NCI-H510A (cell line): Measurements from ENCODE around the gene MAFG.
A peak's percentile ranks its signal among the peaks of the same experiment; 100 is the strongest.

ENCODE experiments used
- DNase-seq: peaks from one replicate; lab custom pipeline; 2025; lab: John Stamatoyannopoulos, UW

The MAFG gene

GRCh38 chr17:81927653-81928543 is at the start of gene MAFG:
MAFG (minus strand) TSS chr17:81927735; CDS start chr17:81923185, 4,550 bp downstream.
- peak; percentile 90 for DNase-seq

DNA sequence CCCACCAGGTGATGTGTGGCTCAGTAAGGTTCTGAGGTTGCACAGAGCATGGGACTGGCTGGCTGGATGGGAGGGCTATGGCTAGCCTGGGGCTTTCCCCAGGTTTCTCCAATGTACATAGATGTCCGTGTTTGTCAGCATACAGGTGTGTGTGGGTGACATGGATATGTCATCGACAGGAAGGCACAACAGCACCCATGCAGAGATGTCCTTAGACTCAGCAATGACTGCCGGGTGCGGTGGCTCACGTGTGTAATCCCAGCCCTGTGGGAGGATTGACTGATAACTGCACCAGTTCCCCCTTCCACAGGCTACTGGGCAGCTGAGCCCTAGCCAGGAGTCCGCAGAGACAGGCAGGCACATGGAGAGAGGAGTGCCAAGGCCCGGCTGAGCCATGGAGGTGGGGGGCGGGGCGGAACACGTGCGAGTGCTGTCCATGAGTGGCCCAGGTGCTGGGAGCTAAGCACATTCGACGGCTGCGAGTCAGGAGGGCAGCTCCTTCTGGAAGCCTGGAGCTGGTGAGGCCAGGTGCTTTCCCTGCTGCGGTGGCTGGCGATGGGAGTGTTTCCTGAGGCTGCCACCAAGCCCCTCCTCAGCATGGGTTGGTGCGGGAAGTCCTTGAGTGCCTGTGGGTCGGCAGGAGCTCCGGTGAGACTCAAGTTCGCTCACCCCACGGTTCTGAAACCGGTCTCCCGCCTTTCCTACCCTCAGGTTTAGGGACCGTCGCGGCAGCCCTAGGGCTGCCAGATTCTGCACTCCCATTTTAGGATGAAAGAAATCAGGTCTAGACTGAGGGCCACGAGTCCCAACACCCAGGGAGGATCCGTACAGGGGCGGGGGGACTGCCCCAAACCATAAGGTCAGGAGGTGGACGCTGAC is 49.0 kb upstream of the MAFG start:
- peak; percentile 89 for DNase-seq

- no peak for DNase-seq
Measured at GRCh38 chr17:81973432-81973831, 45.9 kb upstream of the MAFG start.

DNA sequence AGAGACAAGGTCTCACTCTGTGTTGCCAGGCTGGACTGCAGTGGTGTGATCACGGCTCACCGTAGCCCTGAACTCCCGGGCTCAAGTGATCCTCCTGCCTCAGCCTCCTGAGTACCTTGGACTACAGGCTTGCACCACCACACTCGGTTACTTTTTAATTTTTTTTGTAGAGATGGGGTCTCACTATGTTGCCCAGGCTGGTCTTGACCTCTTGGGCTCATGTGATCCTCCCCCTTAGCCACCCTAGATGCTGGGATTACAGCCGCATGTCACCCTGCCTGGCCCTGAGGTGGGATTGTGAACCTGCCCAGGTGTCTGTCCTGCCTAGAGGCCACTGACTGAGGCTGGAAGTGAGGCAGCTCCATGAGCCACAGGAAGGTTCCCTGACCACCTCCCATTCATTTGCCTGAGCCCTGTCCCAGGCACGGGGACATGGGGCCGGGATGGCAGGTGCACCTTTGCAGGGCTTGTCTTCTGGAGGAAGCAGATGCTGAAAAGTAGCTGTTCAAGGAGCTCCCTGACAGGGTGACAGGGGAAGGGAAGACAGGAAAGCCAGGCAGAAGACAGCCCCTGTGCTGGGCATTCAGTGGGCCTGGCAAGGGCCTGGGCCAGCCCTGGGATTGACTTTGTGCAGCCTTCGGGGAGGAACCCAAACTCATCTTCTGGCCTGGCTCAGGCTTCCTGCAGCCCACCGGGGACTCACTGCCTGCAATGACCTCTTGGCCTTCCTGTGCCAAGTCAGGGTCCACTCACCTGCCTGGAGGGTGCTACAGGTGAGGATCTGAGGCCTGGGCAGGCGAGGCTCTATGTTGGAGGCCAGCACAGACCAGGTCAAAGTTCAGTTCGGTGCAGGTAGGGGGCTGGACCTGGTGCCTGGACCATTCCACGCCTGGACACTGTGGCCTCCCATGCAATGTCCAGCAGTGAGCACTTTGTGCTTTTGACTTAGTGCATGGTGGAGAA is 41.6 kb upstream of the MAFG start:
- DNase-seq = no peak

DNA sequence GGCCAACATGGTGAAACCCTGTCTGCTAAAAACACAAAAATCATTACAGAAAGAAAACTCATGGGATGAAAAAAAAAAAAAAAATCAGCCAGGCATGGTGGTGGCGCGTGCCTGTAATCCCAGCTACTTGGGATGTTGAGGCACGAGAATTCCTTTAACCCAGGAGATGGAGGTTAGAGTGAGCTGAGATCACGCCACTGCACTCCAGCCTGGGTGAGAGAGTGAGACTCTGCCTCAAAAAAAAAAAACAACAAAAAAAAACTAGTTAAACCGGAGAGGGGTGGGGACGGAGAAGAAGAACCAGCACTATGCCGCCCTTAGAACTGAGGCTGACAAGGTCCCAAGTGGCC is 40.8 kb upstream of the MAFG start:
- DNase-seq = no peak

DNA sequence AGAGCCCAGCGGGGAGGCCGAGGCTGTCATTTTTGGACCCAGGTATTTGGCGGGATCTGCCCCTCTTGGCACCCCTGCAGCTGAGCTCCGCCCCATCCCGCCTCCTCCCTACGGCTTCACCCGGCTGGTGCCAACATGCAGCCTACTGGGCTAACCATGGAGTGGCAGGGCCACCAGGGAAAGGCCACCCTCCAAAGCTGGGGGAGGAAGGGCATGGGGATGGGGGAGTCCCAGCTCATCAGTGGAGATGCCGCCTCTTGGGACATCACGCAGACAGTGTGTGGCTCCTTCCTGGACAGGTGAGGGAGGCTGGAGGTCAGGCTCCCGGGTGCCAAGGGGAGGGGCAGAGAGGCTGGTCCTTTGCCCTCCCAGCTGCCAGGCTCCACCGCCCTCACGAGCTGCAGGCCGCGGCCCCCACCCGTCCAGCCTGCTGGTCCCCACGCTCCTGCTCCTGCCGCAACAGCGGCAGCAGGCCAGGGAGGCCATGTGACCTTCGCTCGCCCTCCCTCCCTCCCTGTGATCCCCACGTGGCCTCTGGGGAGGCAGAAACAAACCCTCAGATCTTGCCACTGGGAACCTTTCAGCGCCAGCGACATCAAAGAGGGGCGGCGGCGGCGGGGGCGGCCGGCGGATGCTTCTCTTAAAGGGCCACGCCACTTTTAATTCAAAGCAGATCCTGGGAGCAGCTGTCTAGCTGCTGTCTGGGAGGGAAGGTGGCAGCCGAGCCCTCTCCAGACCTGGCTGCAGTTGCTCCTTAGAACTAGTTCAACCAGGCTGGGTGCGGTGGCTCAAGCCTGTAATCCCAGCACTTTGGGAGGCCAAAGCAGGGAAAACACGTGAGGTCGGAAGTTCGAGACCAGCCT is 40.2 kb upstream of the MAFG start:
- peak; percentile 94 for DNase-seq

DNA sequence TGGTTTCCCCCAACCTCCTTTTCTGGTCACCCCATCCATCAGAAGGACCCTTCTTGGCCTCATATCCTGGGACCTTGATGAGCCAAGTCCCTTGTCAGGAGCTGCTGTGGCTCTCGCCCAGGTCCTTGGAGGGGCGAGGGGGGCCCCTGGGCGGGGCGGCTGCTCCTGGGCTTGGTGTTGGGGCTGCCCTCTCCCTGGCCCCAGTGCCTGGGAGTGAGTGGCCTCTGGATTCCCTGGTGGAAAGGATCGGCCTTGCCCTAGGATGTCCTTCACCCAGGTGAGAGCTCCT is 39.7 kb upstream of the MAFG start:
- no peak for DNase-seq

DNA sequence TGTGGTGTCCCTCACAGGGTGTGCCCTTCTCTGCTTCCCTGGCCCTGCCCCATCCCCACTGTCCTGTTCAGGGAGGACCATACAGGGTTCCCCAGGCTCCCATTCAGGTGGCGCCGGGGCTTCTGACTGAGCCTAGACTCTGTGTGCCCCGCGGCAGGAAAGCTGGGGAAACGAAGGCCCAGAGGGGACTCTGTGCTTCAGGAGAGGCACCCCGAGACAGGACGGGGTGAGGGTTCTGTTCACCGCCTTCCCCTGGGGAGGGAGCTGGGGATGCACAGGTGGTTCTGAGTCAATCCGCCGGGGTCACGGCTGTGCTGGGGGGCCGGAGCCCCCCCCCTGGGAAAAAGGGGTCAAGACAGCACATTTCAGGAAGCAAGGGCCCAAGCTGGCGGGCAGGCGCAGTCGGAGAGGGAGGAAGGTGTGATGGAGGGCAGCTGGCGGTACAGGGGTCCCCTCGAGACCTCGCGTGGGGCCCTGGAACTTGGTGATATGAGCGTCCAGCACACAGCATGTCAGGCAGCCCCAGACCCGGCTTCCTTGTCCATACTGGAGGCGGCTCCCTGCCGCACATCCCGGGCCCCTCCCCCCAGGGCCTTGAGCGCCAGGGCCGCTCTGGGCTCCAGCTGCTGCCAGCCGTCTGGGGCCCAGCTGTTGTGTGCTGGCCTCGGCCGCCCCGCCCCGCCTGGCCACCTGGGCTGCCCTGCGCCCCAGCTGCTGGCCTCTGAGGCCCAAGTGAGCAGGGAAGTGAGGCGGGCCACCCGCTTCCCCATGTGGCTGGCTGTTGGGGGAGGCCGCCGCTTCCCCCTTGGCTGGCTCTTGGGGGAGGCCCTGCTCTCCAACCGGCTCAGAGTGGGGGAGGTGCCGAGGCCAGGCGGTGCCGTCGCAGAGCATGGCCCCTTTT is 39.1 kb upstream of the MAFG start:
- DNase-seq = peak; percentile 94

GRCh38 chr17:81964081-81964849 is 36.7 kb upstream of the MAFG start:
- no peak for DNase-seq

GRCh38 chr17:81962499-81963441 is 35.2 kb upstream of the MAFG start:
- DNase-seq = no peak

DNA sequence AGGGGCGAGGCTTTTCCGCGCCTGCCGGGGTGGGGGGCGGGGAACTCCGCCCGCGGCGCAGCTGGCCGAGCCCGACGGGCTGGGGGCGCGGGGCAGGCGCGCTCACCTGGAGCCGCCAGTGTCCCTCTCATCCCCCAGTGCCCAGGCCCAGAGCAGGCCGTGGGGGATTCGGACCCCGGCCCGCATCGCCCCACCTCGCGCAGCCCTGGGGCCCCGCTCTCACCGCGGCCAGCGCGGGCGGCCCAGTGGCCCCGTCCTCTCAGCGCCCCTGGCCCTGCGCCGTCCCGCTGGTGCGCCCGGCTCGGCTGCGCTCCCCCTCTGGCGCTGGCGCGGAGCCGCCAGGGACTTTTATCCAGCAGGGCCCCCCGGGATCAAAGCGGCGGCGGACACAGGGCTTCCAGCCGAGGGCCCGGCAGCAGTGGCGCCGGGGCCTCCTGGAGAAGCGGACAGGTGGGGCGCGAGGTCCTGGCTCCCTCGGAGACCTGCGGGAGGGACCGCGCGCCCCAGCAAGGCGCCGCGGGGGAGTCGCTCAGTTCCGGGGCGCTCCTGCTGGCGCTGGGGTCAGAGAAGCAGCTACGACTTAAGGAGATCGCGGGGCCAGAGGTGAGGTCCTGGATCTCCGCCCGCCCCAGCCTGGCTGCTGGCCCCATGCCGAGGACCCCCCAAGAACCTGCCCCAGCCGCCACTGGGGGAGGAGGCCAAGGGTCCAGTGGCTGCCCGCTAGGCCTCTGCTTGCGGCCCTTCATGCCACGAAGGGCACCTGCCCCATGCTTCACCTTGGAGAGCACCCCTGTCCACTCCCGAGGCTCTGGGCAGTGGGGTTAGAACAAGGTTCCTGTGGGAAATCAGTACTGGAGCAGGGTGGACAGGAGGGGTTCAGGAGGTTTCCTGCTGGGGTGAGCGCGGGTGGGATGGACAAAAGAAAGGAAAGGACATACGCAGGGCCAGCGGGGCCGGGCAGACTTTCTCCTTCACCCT is 34.3 kb upstream of the MAFG start:
- DNase-seq = no peak

GRCh38 chr17:81961087-81961511 is 33.6 kb upstream of the MAFG start, which contains the start of gene NOTUM:
NOTUM (minus strand) TSS chr17:81961187; CDS start chr17:81960909, 278 bp downstream.
- DNase-seq = no peak

DNA sequence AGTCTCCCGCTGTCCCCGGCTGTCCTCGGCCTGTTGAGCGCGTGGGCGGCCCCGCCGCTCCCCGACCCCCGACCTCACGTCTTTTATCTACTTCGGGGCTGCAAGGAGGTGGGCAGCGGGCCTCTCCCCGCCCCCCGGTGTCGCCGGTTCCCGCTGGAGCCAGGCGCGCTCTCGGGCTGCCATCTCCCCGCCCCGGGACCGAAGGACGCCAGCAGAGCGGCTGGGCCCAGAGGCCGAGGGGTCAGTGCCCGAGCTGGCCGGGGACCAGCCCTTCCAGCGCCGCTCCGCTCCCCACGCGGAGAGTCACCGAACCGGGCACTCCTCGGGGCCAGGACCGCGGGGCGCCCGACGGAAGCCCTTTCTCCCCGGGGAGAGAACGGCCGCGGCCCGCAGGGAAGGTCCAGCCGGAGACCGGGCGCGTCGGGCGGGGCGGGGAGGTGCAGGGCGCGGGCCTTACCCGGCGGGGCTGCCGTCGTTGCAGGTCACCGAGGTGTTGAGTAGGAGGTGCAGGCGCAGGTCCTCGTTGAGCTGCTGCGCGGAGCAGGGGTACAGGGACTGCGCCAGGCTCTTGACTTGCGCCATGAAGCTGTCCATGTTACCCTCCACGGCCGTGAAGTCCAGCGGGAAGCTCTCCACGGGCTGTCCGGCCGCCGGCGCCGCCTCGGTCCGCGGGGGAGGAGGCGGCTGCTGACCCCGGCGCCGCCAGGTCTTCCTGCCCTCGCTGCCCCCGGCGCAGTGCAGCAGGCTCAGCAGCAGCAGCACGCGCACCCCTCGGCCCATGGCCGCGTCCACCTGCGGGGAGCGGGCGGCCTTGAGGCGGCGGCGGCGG is 32.8 kb upstream of the MAFG start:
- no peak for DNase-seq

- DNase-seq = no peak
Measured at GRCh38 chr17:81959362-81960129, 32.0 kb upstream of the MAFG start.
